AG09309 (cell line): Measurements from ENCODE around the gene HSFX3.
"Not testable (repeated sequence)": the region's sequence is repeated elsewhere in the genome, so short reads cannot be mapped to it uniquely, and the experiment has no call there.

Experiments used
- DNase-seq: peaks from one replicate; pipeline ENCODE4 v3.0.0-alpha.2; 2010; ENCODE audit warnings: low read depth
- H3K4me3 ChIP-seq: 2 replicates; pipeline ENCODE4 v1.5.1; 2011; ENCODE audit warnings: mild to moderate bottlenecking, low read depth, low read length, moderate library complexity; ENCODE audit not compliant: control insufficient read depth
- CTCF ChIP-seq: IDR thresholded peaks from 2 replicates; pipeline ENCODE4 v1.5.1; 2011; ENCODE audit warnings: mild to moderate bottlenecking, low read depth, low read length, inconsistent platforms; ENCODE audit not compliant: insufficient read depth, control insufficient read depth; ENCODE audit errors: missing control alignments

Gene HSFX3

GRCh38 chrX:149541521-149542047 is 8.1 kb downstream of the HSFX3 start:
- no peak for TF ChIP-seq CTCF
- peak overlapping the region; percentile 75 for H3K4me3 ChIP-seq
- no peak for DNase-seq

GRCh38 chrX:149540621-149541520 is 8.9 kb downstream of the HSFX3 start, which contains the start of gene EOLA1:
EOLA1 (plus strand) TSS chrX:149541012; CDS start chrX:149545631, 4,619 bp downstream.
- peak within 1 kb of the TSS; percentile 75 for H3K4me3 ChIP-seq
- DNase-seq: peak; percentile 93
- TF ChIP-seq CTCF: no peak

- DNase-seq: peak; percentile 55
- H3K4me3 ChIP-seq: peak overlapping the region; percentile 75
- no peak for TF ChIP-seq CTCF
Observed at GRCh38 chrX:149540131-149540620, 9.5 kb downstream of the HSFX3 start.

GRCh38 chrX:149539283-149540130 is 10.2 kb downstream of the HSFX3 start:
- no peak for TF ChIP-seq CTCF

GRCh38 chrX:149537474-149537873 is 12.2 kb downstream of the HSFX3 start:
- DNase-seq, H3K4me3 ChIP-seq: not testable (repeated sequence)

More at GRCh38 chrX:149539283-149540130, 10.2 kb downstream of the HSFX3 start:
- DNase-seq: peak; percentile 81
- peak overlapping the region; percentile 41 for H3K4me3 ChIP-seq

- not testable (repeated sequence) for DNase-seq, H3K4me3 ChIP-seq
Observed at GRCh38 chrX:149534926-149535602, 14.7 kb downstream of the HSFX3 start.

- not testable (repeated sequence) for H3K4me3 ChIP-seq
Observed at GRCh38 chrX:149533999-149534398, 15.7 kb downstream of the HSFX3 start.

GRCh38 chrX:149532868-149533267 is 16.9 kb downstream of the HSFX3 start:
- H3K4me3 ChIP-seq, DNase-seq: not testable (repeated sequence)

More at GRCh38 chrX:149533999-149534398, 15.7 kb downstream of the HSFX3 start:
- DNase-seq: not testable (repeated sequence)
